Ammon's horn (tissue), 1 donor: Measurements from ENCODE around the gene IFNA4.
"Not testable (repeated sequence)": the region's sequence is repeated elsewhere in the genome, so short reads cannot be mapped to it uniquely, and the experiment has no call there.

ENCODE experiments used
- DNase-seq: peaks from one replicate; pipeline ENCODE4 v3.0.0-alpha.2; 2016; ENCODE audit warnings: low spot score

Gene IFNA4

DNA sequence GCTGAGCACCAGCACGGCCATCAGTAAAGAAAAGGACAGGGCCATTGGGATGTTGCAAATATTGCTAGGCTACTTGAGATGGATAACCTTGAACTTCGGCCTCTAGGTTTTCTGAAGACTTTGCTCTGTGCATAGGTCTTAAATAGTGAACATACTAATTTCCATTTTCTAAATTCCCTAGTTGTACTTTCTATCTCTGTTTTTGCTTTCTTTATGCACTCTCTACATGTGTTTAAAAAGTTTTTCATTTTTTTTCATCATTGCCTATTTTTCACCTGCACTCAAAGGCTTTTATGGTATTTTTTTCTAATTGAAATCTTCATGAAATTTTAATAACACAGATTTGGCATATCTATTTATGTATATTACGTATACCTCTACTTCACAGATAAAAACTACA is at the start of gene IFNA4:
Gene IFNA4 (minus strand): TSS at position 101 of the 400 bp plus-strand sequence. CDS start 56 bp downstream, at position 45.
- DNase-seq: not testable (repeated sequence)

DNA sequence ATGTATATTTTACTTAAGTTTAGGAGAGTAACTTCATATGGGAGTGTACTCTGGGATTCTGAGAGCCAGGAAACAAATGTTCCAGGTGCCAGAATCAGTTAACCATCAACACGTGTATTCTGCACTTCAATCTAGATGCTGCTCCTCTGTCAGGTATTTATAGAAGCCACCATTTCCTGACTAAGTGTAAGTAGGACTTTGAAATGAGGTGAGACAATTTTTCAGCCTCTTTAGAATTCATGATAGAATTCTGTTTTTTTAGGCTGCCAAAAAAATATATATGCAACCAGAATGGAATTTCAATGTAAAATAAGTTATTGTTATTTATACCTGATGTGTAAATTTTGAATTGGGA is 49.0 kb upstream of the IFNA4 start:
- DNase-seq: not testable (repeated sequence)

DNA sequence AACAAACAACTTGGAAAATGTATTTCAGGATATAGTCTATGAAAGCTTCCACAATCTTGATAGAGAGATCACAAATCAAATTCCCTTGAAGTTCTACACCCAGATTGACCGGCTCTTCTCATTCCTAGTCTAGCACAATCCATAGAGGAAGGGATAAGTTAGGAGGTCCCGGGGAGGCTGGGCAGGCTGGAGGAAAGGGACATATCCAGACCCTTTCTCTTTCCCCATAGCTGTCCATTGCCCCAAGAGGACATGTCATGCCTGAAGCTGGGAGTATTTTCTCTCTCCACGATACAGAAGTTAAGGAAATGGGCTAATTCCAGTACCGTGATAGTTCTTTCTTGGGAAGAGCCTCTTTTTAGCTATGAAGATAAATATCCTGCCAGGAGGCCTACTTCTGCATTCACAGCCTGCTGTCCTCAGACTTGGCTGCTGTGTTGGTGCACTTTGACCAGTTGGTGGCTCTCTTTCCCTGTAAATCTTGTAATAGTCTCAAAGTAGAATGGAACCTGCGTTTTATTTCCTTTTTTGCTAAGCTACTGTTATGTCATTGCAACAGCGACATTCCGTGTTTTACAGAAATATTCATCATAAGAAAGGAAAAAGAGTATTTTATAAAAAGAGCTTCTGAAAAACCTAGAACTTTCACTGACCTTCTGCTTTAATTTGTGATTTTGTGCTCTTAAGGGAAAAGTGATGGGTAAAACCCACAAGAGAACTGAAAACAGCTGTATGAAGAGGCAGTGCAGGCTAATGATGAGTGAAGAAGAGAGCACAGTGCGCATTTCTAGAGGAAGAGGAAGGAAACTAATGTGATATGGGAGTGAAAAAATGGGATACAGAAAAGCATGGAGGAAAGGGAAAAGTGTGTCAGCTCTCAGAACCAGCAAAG is 48.3 kb upstream of the IFNA4 start:
- DNase-seq: peak; percentile 69

DNA sequence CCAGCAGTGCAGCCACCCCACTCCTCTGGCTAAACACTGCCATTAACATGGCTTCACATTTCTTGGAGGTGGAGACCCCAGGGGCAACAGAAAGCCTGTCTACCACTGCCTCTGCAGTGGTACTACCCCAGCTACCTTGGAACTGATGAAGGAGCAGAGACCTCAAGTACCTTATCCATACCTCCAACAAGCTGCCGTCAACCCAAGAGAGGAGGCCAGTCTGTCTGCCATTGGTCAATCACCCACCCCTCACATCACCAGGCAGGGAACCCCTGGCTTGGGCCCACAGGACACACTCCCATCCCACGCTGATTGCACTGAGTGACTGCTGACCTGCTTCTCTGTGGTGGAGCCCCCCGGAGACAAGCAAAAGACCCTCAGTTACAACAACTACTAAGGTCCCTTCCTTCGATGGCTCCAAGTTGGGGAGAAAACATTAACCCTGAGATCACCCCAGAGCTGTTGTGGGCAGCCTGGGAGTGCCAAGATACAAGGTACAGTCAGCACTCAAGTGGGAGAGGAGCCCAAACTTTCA is 46.8 kb upstream of the IFNA4 start:
- DNase-seq: no peak

DNA sequence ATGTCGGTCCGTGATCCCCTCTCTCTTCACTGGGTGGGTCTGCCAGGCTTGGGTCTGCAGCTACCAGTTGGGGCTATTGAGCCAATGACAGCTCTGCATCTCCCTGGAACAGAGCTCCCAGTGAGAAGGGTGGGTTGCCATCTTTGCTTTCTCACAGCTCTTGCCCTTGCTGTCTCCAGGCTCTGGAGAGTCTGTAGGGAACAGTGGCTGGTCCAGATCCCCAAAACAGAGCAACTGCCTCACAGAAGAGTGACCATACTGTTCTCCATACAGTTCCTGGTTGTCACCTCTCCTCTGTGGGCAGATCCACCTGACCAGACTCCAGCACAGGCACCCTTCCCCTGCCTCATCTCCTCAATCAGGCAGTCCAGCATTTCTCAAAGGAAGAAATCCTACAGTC is 45.9 kb upstream of the IFNA4 start:
- no peak for DNase-seq

DNA sequence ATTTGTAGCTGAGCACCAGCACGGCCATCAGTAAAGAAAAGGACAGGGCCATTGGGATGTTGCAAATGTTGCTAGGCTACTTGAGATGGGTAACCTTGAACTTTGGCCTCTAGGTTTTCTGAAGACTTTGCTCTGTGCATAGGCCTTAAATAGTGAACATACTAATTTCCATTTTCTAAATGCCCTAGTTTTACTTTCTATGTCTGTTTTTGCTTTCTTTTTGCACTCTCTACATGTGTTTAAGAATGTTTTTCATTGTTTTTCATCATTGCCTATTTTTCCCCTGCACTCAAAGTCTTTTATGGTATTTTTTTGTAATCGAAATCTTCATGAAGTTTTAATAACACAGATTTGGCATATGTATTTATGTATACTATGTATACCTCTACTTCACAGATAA is 40.7 kb upstream of the IFNA4 start, which contains the start of gene IFNA17:
Gene IFNA17 (minus strand): TSS at position 101 of the 400 bp plus-strand sequence. CDS start 49 bp downstream, at position 52.
- DNase-seq: no peak

DNA sequence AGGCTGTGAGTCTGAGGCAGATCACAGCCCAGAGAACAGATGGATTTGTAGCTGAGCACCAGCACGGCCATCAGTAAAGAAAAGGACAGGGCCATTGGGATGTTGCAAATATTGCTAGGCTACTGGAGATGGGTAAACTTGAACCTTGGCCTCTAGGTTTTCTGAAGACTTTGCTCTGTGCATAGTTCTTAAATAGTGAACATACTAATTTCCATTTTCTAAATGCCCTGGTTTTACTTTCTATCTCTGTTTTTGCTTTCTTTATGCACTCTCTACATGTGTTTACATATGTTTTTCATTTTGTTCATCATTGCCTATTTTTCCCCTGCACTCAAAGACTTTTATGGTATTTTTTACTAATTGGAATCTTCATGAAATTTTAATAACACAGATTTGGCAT is 29.8 kb upstream of the IFNA4 start, which contains the start of gene IFNA16:
Gene IFNA16 (minus strand): TSS at position 101 of the 400 bp plus-strand sequence. CDS start 6 bp downstream, at position 95.
- not testable (repeated sequence) for DNase-seq

DNA sequence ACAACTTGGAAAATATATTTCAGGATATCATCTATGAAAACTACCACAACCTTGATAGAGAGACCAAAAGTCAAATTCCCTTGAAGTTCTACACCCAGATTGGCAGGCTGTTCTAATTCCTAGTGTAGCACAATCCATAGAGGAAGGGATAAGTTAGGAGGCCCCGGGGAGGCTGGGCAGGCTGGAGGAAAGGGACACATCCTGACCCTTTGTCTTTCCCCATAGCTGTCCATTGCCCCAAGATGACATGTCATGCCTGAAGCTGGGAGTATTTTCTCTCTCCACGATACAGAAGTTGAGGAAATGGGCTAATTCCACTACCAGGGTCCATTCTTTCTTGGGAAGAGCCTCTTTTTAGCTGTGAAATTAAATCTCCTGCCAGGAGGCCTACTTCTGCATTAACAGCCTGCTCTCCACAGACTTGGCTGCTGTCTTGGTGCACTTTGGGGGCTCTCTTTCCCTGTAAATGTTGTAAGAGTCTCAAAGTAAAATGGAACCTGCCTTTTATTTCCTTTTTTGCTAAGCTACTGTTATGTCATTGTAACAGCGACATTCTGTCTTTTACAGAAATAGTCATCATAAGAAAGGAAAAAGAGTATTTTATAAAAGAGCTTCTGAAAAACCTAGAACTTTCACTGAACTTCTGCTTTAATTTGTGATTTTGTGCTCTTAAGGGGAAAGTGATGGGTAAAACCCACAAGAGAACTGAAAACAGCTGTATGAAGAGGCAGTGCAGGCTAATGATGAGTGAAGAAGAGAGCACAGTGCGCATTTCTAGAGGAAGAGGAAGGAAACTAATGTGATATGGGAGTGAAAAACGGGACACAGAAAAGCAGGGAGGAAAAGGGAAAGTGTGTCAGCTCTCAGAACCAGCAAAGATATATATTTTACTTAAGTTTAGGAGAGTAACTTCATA is 26.3 kb upstream of the IFNA4 start:
- DNase-seq: not testable (repeated sequence)

DNA sequence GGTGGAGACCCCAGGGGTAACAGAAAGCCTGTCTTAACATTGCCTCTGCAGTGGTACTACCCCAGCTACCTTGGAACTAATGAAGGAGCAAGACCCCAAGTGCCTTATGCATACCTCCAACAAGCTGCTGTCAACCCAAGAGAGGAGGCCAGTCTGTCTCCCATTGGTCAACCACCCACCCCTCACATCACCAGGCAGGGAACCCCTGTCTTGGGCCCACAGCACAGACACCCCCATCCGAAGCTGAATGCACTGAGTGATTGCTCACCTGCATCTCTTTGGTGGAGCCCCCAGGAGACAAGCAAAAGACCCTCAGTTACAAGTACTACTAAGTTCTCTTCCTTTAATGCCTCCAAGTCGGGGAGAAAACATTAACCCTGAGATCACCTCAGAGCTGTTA is 24.8 kb upstream of the IFNA4 start:
- DNase-seq: not testable (repeated sequence)

DNA sequence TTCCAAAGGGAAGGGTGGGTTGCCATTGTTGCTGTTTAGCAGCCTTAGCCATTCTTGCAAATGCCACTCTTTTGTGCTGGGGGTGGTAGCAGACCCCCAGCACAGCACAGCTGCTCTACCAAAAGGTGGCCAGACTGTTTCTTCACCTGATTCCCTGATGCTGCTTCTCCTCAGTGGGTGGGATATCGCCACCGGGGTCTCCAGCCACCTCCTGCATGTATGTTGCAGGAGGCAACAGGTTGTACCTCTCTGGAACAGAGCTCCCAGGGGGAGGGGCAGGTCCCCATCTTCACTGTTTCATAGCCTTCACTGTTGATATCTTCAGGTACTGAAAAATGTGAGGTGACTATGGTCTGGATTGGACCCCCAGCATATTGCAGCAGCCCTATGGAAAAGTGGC is 23.4 kb upstream of the IFNA4 start:
- DNase-seq: not testable (repeated sequence)

DNA sequence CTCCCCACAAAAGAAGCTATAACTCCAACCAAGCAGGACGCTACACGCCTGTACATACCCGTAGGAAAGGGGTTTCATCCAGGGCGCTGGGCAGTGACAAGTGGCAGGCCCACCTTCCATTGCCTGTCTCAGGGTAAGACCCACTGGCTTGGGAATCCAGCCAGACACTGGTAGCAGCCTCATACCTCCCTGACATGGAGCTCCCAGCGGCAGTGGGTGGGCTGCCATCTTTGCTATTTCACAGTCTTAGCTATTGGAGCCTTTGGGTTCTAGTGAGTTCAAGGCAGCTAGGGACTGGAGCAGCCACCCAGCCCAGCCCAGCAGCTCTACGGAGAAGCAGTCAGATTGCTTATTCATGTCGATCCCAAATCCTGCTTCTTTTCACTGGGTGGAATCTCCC is 22.9 kb upstream of the IFNA4 start:
- DNase-seq: no peak

DNA sequence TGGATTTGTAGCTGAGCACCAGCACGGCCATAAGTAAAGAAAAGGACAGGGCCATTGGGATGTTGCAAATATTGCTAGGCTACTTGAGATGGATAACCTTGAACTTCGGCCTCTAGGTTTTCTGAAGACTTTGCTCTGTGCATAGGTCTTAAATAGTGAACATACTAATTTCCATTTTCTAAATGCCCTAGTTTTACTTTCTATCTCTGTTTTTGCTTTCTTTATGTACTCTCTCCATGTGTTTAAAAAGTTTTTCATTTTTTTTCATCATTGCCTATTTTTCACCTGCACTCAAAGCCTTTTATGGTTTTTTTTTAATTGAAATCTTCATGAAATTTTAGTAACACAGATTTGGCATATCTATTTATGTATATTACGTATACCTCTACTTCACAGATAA is 19.7 kb upstream of the IFNA4 start, which contains the start of gene IFNA10:
Gene IFNA10 (minus strand): TSS at position 101 of the 400 bp plus-strand sequence. CDS start 46 bp downstream, at position 55.
- DNase-seq: not testable (repeated sequence)

DNA sequence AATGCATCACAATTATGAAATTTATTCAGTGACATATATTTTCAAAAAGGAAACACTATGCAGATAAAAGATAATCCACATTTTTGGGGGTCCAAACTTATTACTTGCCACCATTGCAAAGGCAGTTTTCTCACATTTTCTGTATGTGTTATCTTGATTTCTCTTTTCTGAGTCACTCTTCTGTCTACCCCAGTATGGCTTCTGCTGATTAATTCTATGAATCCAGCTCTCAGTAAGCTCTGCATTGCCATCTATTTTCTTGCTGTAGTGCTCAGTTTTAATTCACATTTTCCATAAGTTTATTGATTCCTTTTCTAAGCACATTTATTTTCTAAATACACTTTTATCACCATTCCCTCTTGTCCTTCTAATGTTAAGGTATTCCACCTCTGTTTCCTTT is 17.8 kb upstream of the IFNA4 start:
- DNase-seq: no peak

DNA sequence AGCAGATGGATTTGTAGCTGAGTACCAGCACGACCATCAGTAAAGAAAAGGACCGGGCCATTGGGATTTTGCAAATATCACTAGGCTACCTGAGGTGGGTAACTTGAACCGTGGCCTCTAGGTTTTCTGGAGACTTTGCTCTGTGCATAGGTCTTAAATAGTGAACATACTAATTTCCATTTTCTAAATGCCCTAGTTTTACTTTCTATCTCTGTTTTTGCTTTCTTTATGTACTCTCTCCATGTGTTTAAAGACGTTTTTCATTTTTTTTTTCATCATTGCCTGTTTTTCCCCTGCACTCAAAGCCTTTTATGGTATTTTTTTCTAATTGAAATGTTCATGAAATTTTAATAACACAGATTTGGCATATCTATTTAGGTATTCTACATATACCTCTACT is 14.7 kb upstream of the IFNA4 start, which contains the start of gene IFNA7:
Gene IFNA7 (minus strand): TSS at position 101 of the 400 bp plus-strand sequence. CDS start 40 bp downstream, at position 61.
- not testable (repeated sequence) for DNase-seq

DNA sequence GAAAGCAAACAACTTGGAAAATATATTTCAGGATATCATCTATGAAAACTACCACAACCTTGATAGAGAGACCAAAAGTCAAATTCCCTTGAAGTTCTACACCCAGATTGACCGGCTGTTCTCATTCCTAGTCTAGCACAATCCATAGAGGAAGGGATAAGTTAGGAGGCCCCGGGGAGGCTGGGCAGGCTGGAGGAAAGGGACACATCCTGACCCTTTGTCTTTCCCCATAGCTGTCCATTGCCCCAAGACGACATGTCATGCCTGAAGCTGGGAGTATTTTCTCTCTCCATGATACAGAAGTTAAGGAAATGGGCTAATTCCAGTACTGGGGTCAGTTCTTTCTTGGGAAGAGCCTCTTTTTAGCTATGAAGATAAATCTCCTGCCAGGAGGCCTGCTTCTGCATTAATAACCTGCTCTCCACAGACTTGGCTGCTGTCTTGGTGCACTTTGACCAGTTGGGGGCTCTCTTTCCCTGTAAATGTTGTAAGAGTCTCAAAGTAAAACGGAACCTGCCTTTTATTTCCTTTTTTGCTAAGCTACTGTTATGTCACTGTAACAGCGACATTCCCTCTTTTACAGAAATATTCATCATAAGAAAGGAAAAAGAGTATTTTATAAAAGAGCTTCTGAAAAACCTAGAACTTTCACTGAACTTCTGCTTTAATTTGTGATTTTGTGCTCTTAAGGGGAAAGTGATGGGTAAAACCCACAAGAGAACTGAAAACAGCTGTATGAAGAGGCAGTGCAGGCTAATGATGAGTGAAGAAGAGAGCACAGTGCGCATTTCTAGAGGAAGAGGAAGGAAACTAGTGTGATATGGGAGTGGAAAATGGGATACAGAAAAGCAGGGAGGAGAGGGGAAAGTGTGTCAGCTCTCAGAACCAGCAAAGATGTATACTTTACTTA is 7.7 kb upstream of the IFNA4 start:
- DNase-seq: peak; percentile 21

DNA sequence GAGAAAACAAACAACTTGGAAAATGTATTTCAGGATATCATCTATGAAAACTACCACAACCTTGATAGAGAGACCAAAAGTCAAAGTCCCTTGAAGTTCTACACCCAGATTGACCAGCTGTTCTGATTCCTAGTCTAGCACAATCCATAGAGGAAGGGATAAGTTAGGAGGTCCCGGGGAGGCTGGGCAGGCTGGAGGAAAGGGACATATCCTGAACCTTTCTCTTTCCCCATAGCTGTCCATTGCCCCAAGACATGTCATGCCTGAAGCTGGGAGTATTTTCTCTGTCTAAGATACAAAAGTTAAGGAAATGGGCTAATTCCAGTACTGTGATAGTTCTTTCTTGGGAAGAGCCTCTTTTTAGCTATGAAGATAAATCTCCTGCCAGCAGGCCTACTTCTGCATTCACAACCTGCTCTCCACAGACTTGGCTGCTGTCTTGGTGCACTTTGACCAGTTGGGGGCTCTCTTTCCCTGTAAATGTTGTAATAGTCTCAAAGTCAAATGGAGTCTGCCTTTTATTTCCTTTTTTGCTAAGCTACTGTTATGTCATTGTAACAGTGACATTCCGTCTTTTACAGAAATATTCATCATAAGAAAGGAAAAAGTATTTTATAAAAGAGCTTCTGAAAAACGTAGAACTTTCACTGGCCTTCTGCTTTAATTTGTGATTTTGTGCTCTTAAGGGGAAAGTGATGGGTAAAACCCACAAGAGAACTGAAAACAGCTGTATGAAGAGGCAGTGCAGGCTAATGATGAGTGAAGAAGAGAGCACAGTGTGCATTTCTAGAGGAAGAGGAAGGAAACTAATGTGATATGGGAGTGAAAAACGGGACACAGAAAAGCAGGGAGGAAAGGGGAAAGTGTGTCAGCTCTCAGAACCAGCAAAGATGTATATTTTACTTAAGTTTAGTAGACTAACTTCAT is 4.3 kb downstream of the IFNA4 start:
- DNase-seq: not testable (repeated sequence)

DNA sequence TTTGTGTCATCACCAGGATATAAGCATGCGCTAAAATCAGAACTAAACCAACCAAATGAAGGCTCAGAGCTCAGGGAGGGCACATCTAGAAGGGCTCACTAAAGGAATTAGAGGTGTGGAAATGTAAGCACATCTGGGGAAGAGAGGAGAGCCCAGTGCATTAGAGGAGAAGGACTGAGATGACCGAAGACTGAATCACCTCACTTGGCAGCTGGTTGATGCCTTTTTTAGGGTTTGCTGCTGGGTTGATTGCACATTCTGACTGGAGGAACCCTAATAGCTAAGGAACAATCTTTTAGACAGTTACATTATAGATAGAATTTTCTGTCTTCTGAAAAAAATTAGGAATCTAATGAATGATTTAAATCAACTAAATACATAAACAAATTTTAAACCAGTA is 12.7 kb downstream of the IFNA4 start:
- DNase-seq: no peak

DNA sequence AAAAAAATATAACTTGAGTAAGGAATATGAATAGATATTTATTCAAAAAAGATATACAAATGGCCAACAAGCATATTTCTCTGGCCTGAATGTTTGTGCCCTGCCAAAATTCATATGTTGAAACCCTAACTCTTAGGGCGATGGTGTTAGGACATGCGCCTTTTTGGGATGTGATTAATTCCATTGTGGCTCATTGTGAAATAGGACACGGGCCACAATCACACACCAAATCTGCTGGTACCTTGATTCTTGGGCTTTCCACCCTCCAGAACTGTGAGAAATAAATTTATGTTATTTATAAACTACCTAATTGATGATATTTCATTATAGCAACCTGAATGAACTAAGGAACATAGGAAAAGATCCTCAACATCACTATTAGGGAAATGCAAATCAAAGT is 15.2 kb downstream of the IFNA4 start:
- no peak for DNase-seq

DNA sequence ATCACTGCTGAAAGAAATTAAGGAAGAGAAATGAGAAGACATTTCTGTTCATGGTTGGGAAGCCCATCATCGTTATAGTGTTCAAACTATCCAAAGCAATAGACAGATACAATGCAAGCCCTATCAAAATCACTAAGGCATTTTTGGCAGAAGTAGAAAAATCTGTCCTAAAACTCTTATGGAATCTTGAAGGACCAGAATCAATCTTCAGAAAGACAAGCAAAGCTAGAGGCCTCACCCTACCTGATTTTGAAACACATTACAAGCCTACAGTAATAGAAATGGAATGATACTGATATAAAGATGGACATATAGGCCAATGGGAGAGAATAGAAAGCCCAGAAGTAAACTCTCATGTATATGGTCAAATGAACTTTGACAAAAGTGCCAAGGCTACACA is 16.0 kb downstream of the IFNA4 start:
- DNase-seq: no peak

DNA sequence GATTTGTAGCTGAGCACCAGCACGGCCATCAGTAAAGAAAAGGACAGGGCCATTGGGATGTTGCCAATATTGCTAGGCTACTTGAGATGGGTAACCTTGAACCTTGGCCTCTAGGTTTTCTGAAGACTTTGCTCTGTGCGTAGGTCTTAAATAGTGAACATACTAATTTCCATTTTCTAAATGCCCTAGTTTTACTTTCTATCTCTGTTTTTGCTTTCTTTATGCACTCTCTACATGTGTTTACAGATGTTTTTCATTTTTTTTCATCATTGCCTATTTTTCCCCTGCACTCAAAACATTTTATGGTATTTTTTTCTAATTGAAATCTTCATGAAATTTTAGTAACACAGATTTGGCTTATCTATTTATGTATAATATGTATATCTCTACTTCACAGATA is 20.8 kb downstream of the IFNA4 start, which contains the start of gene IFNA21:
Gene IFNA21 (minus strand): TSS at position 101 of the 400 bp plus-strand sequence. CDS start 48 bp downstream, at position 53.
- not testable (repeated sequence) for DNase-seq
